Adipocyte (in vitro differentiated cells): ENCODE data around the gene EXOSC7.
"Not testable (repeated sequence)": the region's sequence is repeated elsewhere in the genome, so short reads cannot be mapped to it uniquely, and the experiment has no call there.

Experiments used
- DNase-seq: peaks from one replicate; pipeline ENCODE4 v3.0.0-alpha.2; 2015; ENCODE audit warnings: low read depth
- H3K27me3 ChIP-seq: replicated peaks from 2 replicates; pipeline ENCODE4 v1.7.0; 2013; ENCODE audit warnings: mild to moderate bottlenecking, low read length, moderate library complexity; ENCODE audit not compliant: control insufficient read depth, insufficient read depth
- H3K36me3 ChIP-seq: 2 replicates; pipeline ENCODE4 v1.7.0; 2013; ENCODE audit warnings: low read length, mild to moderate bottlenecking, moderate library complexity; ENCODE audit not compliant: control insufficient read depth, insufficient read depth, severe bottlenecking
- H3K4me1 ChIP-seq: 2 replicates; pipeline ENCODE4 v1.7.0; 2013; ENCODE audit warnings: mild to moderate bottlenecking, low read length, moderate library complexity; ENCODE audit not compliant: control insufficient read depth, insufficient read depth
- H3K4me3 ChIP-seq: 2 replicates; pipeline ENCODE4 v1.7.0; 2013; ENCODE audit warnings: mild to moderate bottlenecking, low read length, moderate library complexity
- H3K9ac ChIP-seq: 2 replicates; pipeline ENCODE4 v1.7.0; 2013; ENCODE audit warnings: mild to moderate bottlenecking, low read length, moderate library complexity
- H3K9me3 ChIP-seq: 2 replicates; pipeline ENCODE4 v1.7.0; 2013; ENCODE audit warnings: mild to moderate bottlenecking, low read length, moderate library complexity; ENCODE audit not compliant: control insufficient read depth

Gene EXOSC7

DNA sequence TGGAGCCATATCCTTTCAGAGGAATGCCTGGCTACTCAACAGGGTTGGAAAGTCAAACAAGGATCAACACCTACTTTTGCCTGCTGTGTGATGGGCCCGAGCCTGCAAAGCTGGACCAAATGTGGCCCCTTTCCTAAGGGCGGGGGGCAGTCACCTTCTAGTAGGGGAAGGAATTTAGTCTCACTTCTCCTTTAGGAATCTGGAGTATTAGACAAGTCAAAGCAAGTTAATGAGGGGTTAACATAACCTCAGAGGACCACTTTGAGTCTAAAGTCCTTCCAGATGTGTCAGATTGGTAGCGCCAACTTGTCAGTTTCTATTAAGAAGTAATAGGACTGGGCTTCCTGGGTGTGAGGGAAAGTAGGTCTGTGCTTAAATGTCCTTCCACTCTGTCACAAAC, 6.8 kb downstream of the EXOSC7 start:
- Histone ChIP-seq H3K9ac (no peak overlapping the region), H3K27me3 (no peaks in the 10 kb centered on the region), H3K36me3 (no peaks in the 10 kb centered on the region), H3K4me1 (peaks cover 48% of the 10 kb centered on the region), H3K4me3 (no peak overlapping the region), H3K9me3 (no peaks in the 10 kb centered on the region)
- DNase-seq, result no peak

- Histone ChIP-seq H3K9ac (no peak overlapping the region), H3K4me3 (no peak overlapping the region), H3K36me3 (no peaks in the 10 kb centered on the region), H3K4me1 (peaks cover 47% of the 10 kb centered on the region), H3K9me3 (no peaks in the 10 kb centered on the region), H3K27me3 (no peaks in the 10 kb centered on the region)
- DNase-seq, result no peak
Measured at GRCh38 chr3:44983484-44983941, 7.5 kb downstream of the EXOSC7 start.

DNA sequence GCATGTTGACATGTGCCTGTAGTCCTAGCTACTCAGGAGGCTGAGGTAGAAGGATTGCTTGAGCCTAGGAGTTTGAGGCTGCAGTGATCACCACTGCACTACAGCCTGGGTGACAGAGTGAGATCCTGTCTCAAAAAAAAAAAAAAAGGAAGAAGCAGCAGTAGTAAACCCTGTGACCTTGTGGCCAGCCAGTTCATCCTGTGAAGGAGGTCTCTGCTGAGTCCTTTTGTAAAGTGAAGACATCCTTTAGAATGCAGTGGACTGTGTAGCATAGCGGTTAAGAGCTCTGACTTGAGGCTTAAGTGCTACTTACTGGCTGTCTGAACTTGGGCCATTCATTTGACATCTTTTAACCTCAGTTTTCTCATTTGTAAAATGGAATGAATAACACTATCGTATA, 8.3 kb downstream of the EXOSC7 start:
- Histone ChIP-seq H3K9ac (no peak overlapping the region), H3K27me3 (no peaks in the 10 kb centered on the region), H3K9me3 (no peaks in the 10 kb centered on the region), H3K4me3 (no peak overlapping the region), H3K4me1 (peaks cover 41% of the 10 kb centered on the region), H3K36me3 (peaks cover 3% of the 10 kb centered on the region)
- no peak for DNase-seq

DNA sequence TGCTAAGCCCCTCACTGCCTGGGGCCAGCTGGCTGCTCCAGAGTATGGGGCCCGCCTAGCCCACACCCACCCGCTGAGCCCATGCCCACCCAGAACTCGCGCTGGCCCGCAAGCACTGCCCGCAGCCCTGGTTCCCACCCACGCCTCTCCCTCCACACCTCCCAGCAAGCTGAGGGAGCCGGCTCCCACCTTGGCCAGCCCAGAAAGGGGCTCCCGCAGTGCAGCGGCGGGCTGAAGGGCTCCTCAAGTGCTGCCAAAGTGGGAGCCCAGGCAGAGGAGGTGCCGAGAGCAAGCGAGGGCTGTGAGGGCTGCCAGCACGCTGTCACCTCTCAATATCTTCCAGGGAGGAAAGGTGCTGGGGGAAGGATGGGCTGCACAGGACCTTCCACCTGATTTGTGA, 10.3 kb downstream of the EXOSC7 start:
- H3K9ac ChIP-seq, DNase-seq, H3K4me3 ChIP-seq, H3K9me3 ChIP-seq, H3K27me3 ChIP-seq: not testable (repeated sequence)
- peaks cover 19% of the 10 kb centered on the region for H3K36me3 ChIP-seq
- peaks cover 45% of the 10 kb centered on the region for H3K4me1 ChIP-seq

DNA sequence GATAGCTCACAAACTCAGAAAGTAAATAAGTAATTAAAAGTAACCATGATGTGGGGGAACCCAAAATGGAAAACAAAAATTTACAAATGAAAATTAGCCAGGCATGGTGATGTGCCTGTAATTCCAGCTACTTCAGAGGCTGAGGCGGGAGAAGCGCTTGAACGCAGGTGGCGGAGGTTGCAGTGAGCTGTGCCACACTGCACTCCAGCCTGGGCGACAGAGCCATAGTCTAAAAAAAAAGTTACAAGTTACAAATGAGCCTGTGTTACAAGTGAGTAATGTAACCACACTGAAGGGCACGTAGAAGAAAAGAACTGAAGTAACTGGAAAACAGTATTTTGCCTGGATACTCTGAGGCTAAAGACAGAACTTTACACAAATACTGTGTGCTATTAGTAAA, 11.3 kb downstream of the EXOSC7 start:
- no peak for DNase-seq
- no peaks in the 10 kb centered on the region for H3K9me3 ChIP-seq
- no peak overlapping the region for H3K9ac ChIP-seq
- no peak overlapping the region for H3K4me3 ChIP-seq
- H3K27me3 ChIP-seq, result no peaks in the 10 kb centered on the region
- H3K4me1 ChIP-seq, result peaks cover 45% of the 10 kb centered on the region
- H3K36me3 ChIP-seq, result peaks cover 26% of the 10 kb centered on the region

GRCh38 chr3:44988073-44988472, 12.0 kb downstream of the EXOSC7 start:
- Histone ChIP-seq H3K27me3 (no peaks in the 10 kb centered on the region), H3K9me3 (no peaks in the 10 kb centered on the region), H3K36me3 (peaks cover 26% of the 10 kb centered on the region), H3K4me3 (no peak overlapping the region), H3K9ac (no peak overlapping the region), H3K4me1 (peaks cover 42% of the 10 kb centered on the region)
- peak; percentile 32 for DNase-seq

DNA sequence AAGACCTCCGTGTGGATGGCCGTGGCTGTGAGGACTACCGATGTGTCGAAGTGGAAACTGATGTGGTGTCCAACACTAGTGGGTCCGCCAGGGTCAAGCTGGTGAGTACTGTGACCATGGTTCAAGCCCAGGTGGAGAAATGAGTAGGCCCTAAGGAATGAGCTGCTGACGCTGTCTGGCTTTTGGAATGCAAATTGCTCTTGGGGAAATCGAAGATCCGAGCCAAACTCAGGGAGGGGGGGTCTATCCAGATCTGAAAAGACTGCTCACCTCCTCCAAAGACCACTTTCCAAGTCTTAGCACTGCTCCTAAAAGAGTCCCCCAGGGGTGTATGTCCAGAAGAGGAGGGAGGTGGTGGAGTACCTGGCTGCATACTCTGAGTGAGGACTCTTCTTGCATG, 13.1 kb downstream of the EXOSC7 start:
- H3K27me3 ChIP-seq, result no peaks in the 10 kb centered on the region
- peaks cover 26% of the 10 kb centered on the region for H3K36me3 ChIP-seq
- H3K4me1 ChIP-seq, result peaks cover 43% of the 10 kb centered on the region
- no peak overlapping the region for H3K9ac ChIP-seq
- no peak for DNase-seq
- no peaks in the 10 kb centered on the region for H3K9me3 ChIP-seq
- H3K4me3 ChIP-seq, result no peak overlapping the region

DNA sequence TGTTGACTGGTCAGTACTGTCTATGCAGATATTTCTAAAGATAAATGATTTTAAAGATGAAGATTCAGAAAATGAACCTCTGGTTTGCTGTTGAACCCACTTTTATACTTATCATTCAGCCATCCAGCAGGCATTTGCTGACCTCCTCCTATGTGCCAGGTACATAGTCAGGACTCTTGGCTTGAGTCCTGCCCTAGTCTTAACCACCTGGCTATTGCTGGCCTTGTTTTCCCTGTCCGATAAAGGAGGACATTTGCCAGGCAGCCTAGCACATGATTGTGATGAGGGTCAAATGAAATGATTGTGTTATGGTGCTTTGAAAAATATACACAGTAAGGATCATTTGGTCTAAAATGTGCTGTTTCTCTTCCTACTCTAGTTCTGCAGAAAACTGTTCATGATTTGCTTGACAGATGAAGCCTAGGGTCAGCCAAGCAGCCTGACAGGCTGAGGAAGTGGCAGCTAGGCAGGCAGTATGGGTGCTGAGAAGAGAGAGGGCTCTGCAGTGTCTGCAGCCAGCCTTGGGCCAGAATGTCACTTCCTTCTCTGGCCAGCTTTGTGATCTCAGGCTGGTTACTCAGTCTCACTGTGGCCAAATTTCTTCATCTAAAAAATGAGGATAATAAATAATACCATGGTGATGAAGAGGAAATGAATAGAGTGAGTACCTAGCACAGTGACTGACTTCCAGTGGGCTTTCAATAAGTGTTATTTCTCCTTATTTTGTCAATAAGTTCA, 13.8 kb downstream of the EXOSC7 start:
- H3K27me3 ChIP-seq, result no peaks in the 10 kb centered on the region
- peak overlapping the region; percentile 5 for H3K9ac ChIP-seq
- H3K4me3 ChIP-seq, result no peak overlapping the region
- peaks cover 49% of the 10 kb centered on the region for H3K4me1 ChIP-seq
- DNase-seq, result no peak
- no peaks in the 10 kb centered on the region for H3K9me3 ChIP-seq
- peaks cover 26% of the 10 kb centered on the region for H3K36me3 ChIP-seq

DNA sequence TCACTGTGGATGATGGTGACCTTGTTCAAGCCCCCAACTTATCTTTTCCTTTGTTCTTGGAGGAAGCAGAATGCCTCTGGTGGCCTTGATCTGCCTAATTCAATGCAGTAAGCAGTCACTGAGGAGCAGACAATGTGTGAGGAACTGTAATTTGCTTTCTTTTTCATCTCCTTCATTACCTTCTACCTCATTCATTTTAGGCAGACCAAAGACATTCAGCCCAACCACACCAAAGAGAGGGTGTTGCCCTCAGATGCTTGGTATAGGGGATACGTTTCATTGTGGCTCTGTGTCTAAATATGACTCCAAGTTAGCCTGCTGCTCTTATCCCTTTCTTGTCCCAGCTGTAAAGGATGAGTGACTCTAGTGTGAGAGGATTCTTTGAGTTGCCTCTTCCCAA, 15.3 kb downstream of the EXOSC7 start:
- DNase-seq, result no peak
- Histone ChIP-seq H3K36me3 (peaks cover 26% of the 10 kb centered on the region), H3K9ac (no peak overlapping the region), H3K4me3 (no peak overlapping the region), H3K9me3 (no peaks in the 10 kb centered on the region), H3K27me3 (no peaks in the 10 kb centered on the region), H3K4me1 (peaks cover 65% of the 10 kb centered on the region)

- no peak overlapping the region for H3K4me3 ChIP-seq
- H3K4me1 ChIP-seq, result peaks cover 68% of the 10 kb centered on the region
- no peaks in the 10 kb centered on the region for H3K27me3 ChIP-seq
- H3K9ac ChIP-seq, result peak overlapping the region; percentile 15
- peaks cover 40% of the 10 kb centered on the region for H3K36me3 ChIP-seq
- no peaks in the 10 kb centered on the region for H3K9me3 ChIP-seq
- DNase-seq, result peak; percentile 60
Measured at GRCh38 chr3:44992555-44993470, 16.8 kb downstream of the EXOSC7 start.

GRCh38 chr3:44993471-44994205, 17.6 kb downstream of the EXOSC7 start:
- H3K9me3 ChIP-seq, result no peaks in the 10 kb centered on the region
- peak; percentile 62 for DNase-seq
- H3K4me3 ChIP-seq, result no peak overlapping the region

More at GRCh38 chr3:44993471-44994205, 17.6 kb downstream of the EXOSC7 start:
- H3K9ac ChIP-seq, result peak overlapping the region; percentile 50
- H3K4me1 ChIP-seq, result peaks cover 63% of the 10 kb centered on the region
- H3K27me3 ChIP-seq, result no peaks in the 10 kb centered on the region
- peaks cover 47% of the 10 kb centered on the region for H3K36me3 ChIP-seq
